C4-2B (cell line): Measurements from ENCODE around the gene MSRB1.

Experiments
- CTCF ChIP-seq: fragments of 450-650 bp; conservative IDR thresholded peaks from 2 replicates; pipeline ENCODE4 v1.5.1; 2017; ENCODE audit warnings: mild to moderate bottlenecking
- ZFX ChIP-seq: fragments of 450-650 bp; IDR thresholded peaks from 2 replicates; pipeline ENCODE4 v1.6.1; 2017

GRCh38 chr16:1991135-1991551 is 48.1 kb upstream of the MSRB1 start:
- no peak for TF ChIP-seq CTCF
- TF ChIP-seq ZFX, result no peak
